K562 (cell line): ENCODE results near the gene IRF2BP2. TPM values are rescaled to one million over a fixed set of nuclear protein-coding genes. Genes with fewer than 3 reads are reported as not detected.

Experiments
- ARID3A ChIP-seq: IDR thresholded peaks from 2 replicates; pipeline ENCODE4 v1.6.1; 2012; ENCODE audit warnings: low read depth, low read length, improper control_type of control experiment, borderline replicate concordance
- BCOR ChIP-seq: fragments of 450-650 bp; IDR thresholded peaks from 2 replicates; pipeline ENCODE4 v1.6.1; 2016
- CCNT2 ChIP-seq: IDR thresholded peaks from 2 replicates; pipeline ENCODE4 v1.6.1; 2011; ENCODE audit warnings: borderline replicate concordance, low read depth, mild to moderate bottlenecking, moderate library complexity, mixed read lengths, low read length; ENCODE audit not compliant: insufficient read length; ENCODE audit errors: extremely low read depth
- DLX4 ChIP-seq: fragments of 250-450 bp; sonication (Bioruptor Pico); IDR thresholded peaks from 2 replicates; pipeline ENCODE4 v1.6.1; 2021; ENCODE audit warnings: mild to moderate bottlenecking
- E2F3 ChIP-seq: fragments of 250-450 bp; sonication (Bioruptor Pico); IDR thresholded peaks from 2 replicates; pipeline ENCODE4 v1.4.0; 2020; ENCODE audit warnings: mild to moderate bottlenecking
- ELK3 ChIP-seq: fragments of 450-650 bp; formaldehyde crosslinking; IDR thresholded peaks from 2 replicates; pipeline ENCODE4 v1.4.0; 2020; ENCODE audit warnings: mild to moderate bottlenecking
- FOXA1 ChIP-seq: fragments of 450-650 bp; IDR thresholded peaks from 2 replicates; pipeline ENCODE4 v1.6.1; 2016; ENCODE audit warnings: mild to moderate bottlenecking, borderline replicate concordance
- ID3 ChIP-seq, 2 experiments: fragments of 250-450 bp in 1 of 2; fragments of 450-650 bp in 1 of 2; sonication (Bioruptor Pico) in 1 of 2; IDR thresholded peaks; 2 replicates each; pipeline versions ENCODE4 v1.6.1 to v1.8.0; 2016 to 2021; ENCODE audit warnings: mild to moderate bottlenecking in 2 of 2, moderate library complexity in 2 of 2, missing compliant biosample characterization in 1 of 2, missing genetic modification characterization in 1 of 2
- MCM7 ChIP-seq, 2 experiments: fragments of 450-650 bp; IDR thresholded peaks; 2 replicates each; pipeline ENCODE4 v1.6.1; 2016 to 2018
- MEF2A ChIP-seq: IDR thresholded peaks from 2 replicates; pipeline ENCODE4 v1.6.1; 2011; ENCODE audit warnings: low read depth, mild to moderate bottlenecking, low read length, moderate library complexity; ENCODE audit not compliant: control insufficient read depth
- MTF1 ChIP-seq: fragments of 250-450 bp; sonication (Bioruptor Pico); IDR thresholded peaks from 2 replicates; pipeline ENCODE4 v1.9.0; 2021; ENCODE audit warnings: moderate library complexity, mild to moderate bottlenecking, inconsistent platforms, borderline replicate concordance
- NR2F6 ChIP-seq: fragments of 450-650 bp; formaldehyde crosslinking; IDR thresholded peaks from 2 replicates; pipeline ENCODE4 v1.4.0; 2020; ENCODE audit warnings: mild to moderate bottlenecking
- RBM17 ChIP-seq: fragments of 200-400 bp; formaldehyde crosslinking; IDR thresholded peaks from 2 replicates; pipeline ENCODE4 v1.6.1; 2017; ENCODE audit warnings: low read depth, mild to moderate bottlenecking, low read length, borderline replicate concordance
- RHOXF2B ChIP-seq: fragments of 250-450 bp; sonication (Bioruptor Pico); conservative IDR thresholded peaks from 2 replicates; pipeline ENCODE4 v1.5.1; 2021
- SRSF7 ChIP-seq: fragments of 200-400 bp; formaldehyde crosslinking; optimal IDR thresholded peaks from 2 replicates; pipeline ENCODE3; 2017; ENCODE audit warnings: mild to moderate bottlenecking, low read depth, low read length
- ZNF354B ChIP-seq: fragments of 250-450 bp; sonication (Bioruptor Pico); IDR thresholded peaks from 2 replicates; pipeline ENCODE4 v1.4.0; 2020
- ZNF41 ChIP-seq: fragments of 250-450 bp; sonication (Bioruptor Pico); conservative IDR thresholded peaks from 2 replicates; pipeline ENCODE4 v1.4.0; 2020; ENCODE audit warnings: mild to moderate bottlenecking
- ZNF449 ChIP-seq: fragments of 250-450 bp; sonication (Bioruptor Pico); IDR thresholded peaks from 2 replicates; pipeline ENCODE4 v1.8.0; 2022; ENCODE audit warnings: moderate library complexity, mild to moderate bottlenecking, inconsistent platforms
- ZNF551 ChIP-seq: fragments of 250-450 bp; sonication (Bioruptor Pico); IDR thresholded peaks from 2 replicates; pipeline ENCODE4 v1.5.0; 2021; ENCODE audit warnings: mild to moderate bottlenecking, moderate library complexity
- ZNF699 ChIP-seq: fragments of 250-450 bp; sonication (Bioruptor Pico); IDR thresholded peaks from 2 replicates; pipeline ENCODE4 v1.8.0; 2021; ENCODE audit warnings: mild to moderate bottlenecking, moderate library complexity; ENCODE audit not compliant: insufficient replicate concordance
- ZSCAN29 ChIP-seq: fragments of 450-650 bp; IDR thresholded peaks from 2 replicates; pipeline ENCODE4 v1.6.1; 2017
- polyA plus RNA-seq, 8 experiments: library from polyadenylated mRNA; depleted of rRNA in 4 of 8; stranded (reverse) in 5 of 8; unstranded in 3 of 8; fragments of >200 nt; fragmentation: Nextera tagmentation in 2 of 8; fragmentation: Illumina TruSeq in 1 of 8; extraction: Ambion mirVana in 2 of 8; extraction: Trizol in 1 of 8; gene quantifications; 2 replicates each; pipeline versions ENCODE4 v1.2.1 to v1.2.3, GENCODE V29; 2011 to 2014; ENCODE audit warnings: inconsistent platforms in 1 of 8, missing spikeins in 1 of 8
- total RNA-seq, 7 experiments: library from RNA; depleted of rRNA in 6 of 7; stranded (reverse); fragments of >200 nt in 6 of 7; fragmentation: Illumina TruSeq in 2 of 7; extraction: Trizol in 2 of 7; gene quantifications; 2 replicates each; pipeline versions ENCODE4 v1.2.1 to v1.2.3, GENCODE V29; 2011 to 2021; ENCODE audit warnings: low replicate concordance in 1 of 7

IRF2BP2 gene
- total and polyA plus RNA-seq, 9 of the 15 experiments (the other 6 are each of a cell fraction or from before 2014, with no cell fraction given): 7.7 to 68.6 (median 22.1) TPM

GRCh38 chr1:234613128-234613875 lies 3.3 kb upstream of the IRF2BP2 start (continued):
- TF ChIP-seq NR2F6 (CRISPR knock-in tag): 0 out of 2 replicates have a peak, but pooled peaks have one; percentile 25
- no peak for TF ChIP-seq RHOXF2B
- no peak for TF ChIP-seq RBM17
- no peak for TF ChIP-seq ZNF551 (CRISPR knock-in tag)
- TF ChIP-seq ZNF354B (CRISPR knock-in tag): no peak
- TF ChIP-seq ELK3: no peak
- peak; percentile 55; the same call in 1 of the 2 replicates for TF ChIP-seq ZNF449 (CRISPR knock-in tag)
- TF ChIP-seq ARID3A: no peak
- TF ChIP-seq MCM7 (IDR thresholded peaks at IDR 0.05): no peak
- peak; percentile 67; the same call in 1 of the 2 replicates for TF ChIP-seq ZNF41 (CRISPR knock-in tag)
- no peak for TF ChIP-seq SRSF7
- TF ChIP-seq MTF1: 0 out of 2 replicates have a peak, but pooled peaks have one; percentile 71
- TF ChIP-seq MEF2A: peak; percentile 83
- TF ChIP-seq CCNT2: peak; percentile 49
- TF ChIP-seq E2F3 (CRISPR knock-in tag): 0 out of 2 replicates have a peak, but pooled peaks have one; percentile 41
- no peak for TF ChIP-seq FOXA1
- TF ChIP-seq DLX4 (CRISPR knock-in tag): no peak
- TF ChIP-seq ZSCAN29: no peak
- TF ChIP-seq BCOR: no peak
- no peak for TF ChIP-seq ID3 (CRISPR knock-in tag; IDR thresholded peaks at IDR 0.05)
- TF ChIP-seq ID3 (tag; IDR thresholded peaks at IDR 0.05): peak; percentile 38; the same call in 1 of the 2 replicates
- no peak for TF ChIP-seq ZNF699 (CRISPR knock-in tag)
